ENCODE measurements around the gene MICOS13. TPM values are rescaled to one million over a fixed set of nuclear protein-coding genes. Genes with fewer than 3 reads are reported as not detected.

MICOS13 gene
- 40.6 to 69.2 TPM (median 63.8 TPM) in 5 replicates for total RNA-seq (2022; extraction: Qiagen RNA extraction; ENCODE audit: low read depth)

GRCh38 chr19:5680437-5681368 is at the start of gene MICOS13, which contains the start of gene HSD11B1L:
Gene MICOS13, minus strand, starts transcription at chr19:5680516. Its CDS starts 30 bp downstream, at chr19:5680486.
Gene HSD11B1L, plus strand, starts transcription at chr19:5681027. Its CDS starts 3,806 bp downstream, at chr19:5684833.

GRCh38 chr19:5719961-5720790 is 39.9 kb upstream of the MICOS13 start, which contains the start of the genes CATSPERD and LONP1:
Gene CATSPERD, plus strand, starts transcription at chr19:5720637. Its CDS starts 101 bp downstream, at chr19:5720738.
Gene LONP1, minus strand, starts transcription at chr19:5720146. Its CDS starts 14 bp downstream, at chr19:5720132.

GRCh38 chr19:5690125-5690954 is 10.0 kb upstream of the MICOS13 start, which contains the start of gene RPL36:
Gene RPL36, plus strand, starts transcription at chr19:5690295. Its CDS starts 213 bp downstream, at chr19:5690508.

Other genes with a start within 250 kb of the MICOS13 start
- gene ZNRF4, start 225.1 kb downstream of the MICOS13 start, total RNA-seq (2022; extraction: Qiagen RNA extraction; ENCODE audit: low read depth): not detected in 5 replicates
- gene TINCR, start 112.6 kb downstream of the MICOS13 start, total RNA-seq (2022; extraction: Qiagen RNA extraction; ENCODE audit: low read depth): 1.4 to 2.9 TPM (median 2.5 TPM) in 5 replicates
- gene SAFB2, start 57.7 kb downstream of the MICOS13 start, total RNA-seq (2022; extraction: Qiagen RNA extraction; ENCODE audit: low read depth): 26.4 to 42.2 TPM (median 40.8 TPM) in 5 replicates
- gene SAFB, start 57.4 kb downstream of the MICOS13 start, total RNA-seq (2022; extraction: Qiagen RNA extraction; ENCODE audit: low read depth): 49.2 to 62.7 TPM (median 58.9 TPM) in 5 replicates
- 4.3 to 5.0 TPM (median 4.6 TPM) in 5 replicates for gene HSD11B1L, start 511 bp upstream of the MICOS13 start, total RNA-seq (2022; extraction: Qiagen RNA extraction; ENCODE audit: low read depth)
- 676 to 817 TPM (median 781 TPM) in 5 replicates for gene RPL36, start 9.8 kb upstream of the MICOS13 start, total RNA-seq (2022; extraction: Qiagen RNA extraction; ENCODE audit: low read depth)
- gene LONP1, start 39.6 kb upstream of the MICOS13 start, total RNA-seq (2022; extraction: Qiagen RNA extraction; ENCODE audit: low read depth): 40.9 to 63.7 TPM (median 63.2 TPM) in 5 replicates
- gene CATSPERD, start 40.1 kb upstream of the MICOS13 start, total RNA-seq (2022; extraction: Qiagen RNA extraction; ENCODE audit: low read depth): not detected in 5 replicates
- 1.2 to 2.7 TPM (median 2.5 TPM) in 5 replicates for gene PRR22, start 104.2 kb upstream of the MICOS13 start, total RNA-seq (2022; extraction: Qiagen RNA extraction; ENCODE audit: low read depth)
- 29.2 to 35.5 TPM (median 32.6 TPM) in 5 replicates for gene DUS3L, start 110.6 kb upstream of the MICOS13 start, total RNA-seq (2022; extraction: Qiagen RNA extraction; ENCODE audit: low read depth)
- gene NRTN, start 124.6 kb upstream of the MICOS13 start, total RNA-seq (2022; extraction: Qiagen RNA extraction; ENCODE audit: low read depth): 0.78 to 1.6 TPM (median 0.81 TPM) in 4 of 5 replicates, not detected in the other
- not detected in 5 replicates for gene FUT6, start 159.2 kb upstream of the MICOS13 start, total RNA-seq (2022; extraction: Qiagen RNA extraction; ENCODE audit: low read depth)
- gene FUT3, start 170.9 kb upstream of the MICOS13 start, total RNA-seq (2022; extraction: Qiagen RNA extraction; ENCODE audit: low read depth): 0.12 TPM in 1 of 5 replicates, not detected in the others
- gene FUT5, start 190.0 kb upstream of the MICOS13 start, total RNA-seq (2022; extraction: Qiagen RNA extraction; ENCODE audit: low read depth): not detected in 5 replicates
- gene NDUFA11, start 223.3 kb upstream of the MICOS13 start, total RNA-seq (2022; extraction: Qiagen RNA extraction; ENCODE audit: low read depth): 164 to 293 TPM (median 272 TPM) in 5 replicates
- gene VMAC, start 224.4 kb upstream of the MICOS13 start, total RNA-seq (2022; extraction: Qiagen RNA extraction; ENCODE audit: low read depth): 0.34 to 0.65 TPM (median 0.52 TPM) in 5 replicates
- 0.27 to 2.1 TPM (median 1.2 TPM) in 5 replicates for gene CAPS, start 233.7 kb upstream of the MICOS13 start, total RNA-seq (2022; extraction: Qiagen RNA extraction; ENCODE audit: low read depth)

Data from A549 treated with ZK216348 at 1 μM for 4 hours (cell line).